HG03060 (cell line): ENCODE data around the gene ZNF335.
A peak's percentile ranks its signal among the peaks of the same experiment; 100 is the strongest.

ENCODE experiments used
- ATAC-seq: cut with Tn5 transposase; IDR thresholded peaks from one replicate; pipeline ENCODE4 v1.9.1; 2021; ENCODE audit warnings: low read depth, moderate number of reproducible peaks; ENCODE audit not compliant: unreplicated experiment

Gene ZNF335

DNA sequence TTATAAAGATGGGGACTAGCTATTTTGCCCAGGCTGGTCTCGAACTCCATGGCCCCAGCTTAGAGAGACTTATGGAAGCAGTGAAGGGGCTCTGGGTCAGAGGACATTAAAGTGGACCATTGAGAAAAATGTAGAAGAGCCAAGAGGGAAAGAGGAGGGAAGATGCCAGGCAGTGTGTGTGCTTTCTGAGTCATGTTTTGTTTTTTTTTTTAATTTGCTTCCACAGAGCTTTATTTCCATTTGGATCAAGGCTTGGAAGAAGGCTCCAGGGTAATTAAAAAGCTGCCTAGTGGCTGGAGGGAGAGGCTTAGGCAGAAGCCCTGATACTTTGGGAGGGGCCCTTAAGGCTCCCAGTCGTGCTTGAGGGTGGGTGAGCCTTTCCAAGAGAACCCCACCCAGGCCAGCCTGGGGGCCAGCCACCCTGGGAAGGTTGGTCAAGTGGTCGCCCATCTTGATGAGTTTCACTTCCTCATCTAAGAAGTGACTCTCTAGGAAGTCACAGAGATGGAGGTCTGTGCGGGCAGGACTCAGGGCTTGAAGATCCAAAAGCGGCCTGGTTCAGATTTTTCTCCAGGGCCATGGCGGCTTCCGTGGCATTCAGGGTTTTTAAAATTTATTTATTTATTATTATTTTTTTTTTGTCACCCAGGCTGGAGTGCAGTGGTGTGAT is 3.0 kb upstream of the ZNF335 start:
- ATAC-seq: no peak

DNA sequence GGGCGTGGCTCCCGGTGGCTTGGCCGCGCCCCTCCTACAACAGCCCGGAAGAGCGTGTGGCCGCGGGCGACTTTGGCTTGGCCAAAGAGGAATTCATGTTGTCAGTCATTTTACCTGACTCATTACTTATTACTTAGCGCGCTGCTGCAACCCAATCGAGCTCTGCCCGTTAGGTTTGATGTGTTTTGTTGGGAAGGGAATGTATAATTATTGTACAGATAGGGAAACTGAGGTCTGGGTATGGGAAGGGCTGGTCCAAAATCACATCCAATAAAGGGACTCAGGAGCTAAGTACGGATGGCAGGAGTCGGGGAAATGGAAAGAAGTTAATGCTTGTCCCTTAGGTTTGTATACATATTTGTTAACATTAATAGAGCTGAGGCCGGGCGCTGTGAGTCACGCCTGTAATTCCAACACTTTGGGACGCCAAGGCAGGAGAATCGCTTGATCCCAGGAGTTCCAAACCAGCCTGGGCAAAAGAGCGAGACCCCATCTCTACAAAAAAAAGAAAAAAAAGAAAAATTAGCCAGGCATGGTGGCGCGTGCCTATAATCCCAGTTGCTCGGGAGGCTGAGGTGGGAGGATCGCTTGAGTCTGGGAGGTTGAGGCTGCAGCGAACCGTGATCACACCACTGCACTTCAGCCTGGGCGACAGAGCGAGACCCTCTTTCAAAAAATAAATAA is 639 bp upstream of the ZNF335 start:
- ATAC-seq: no peak

DNA sequence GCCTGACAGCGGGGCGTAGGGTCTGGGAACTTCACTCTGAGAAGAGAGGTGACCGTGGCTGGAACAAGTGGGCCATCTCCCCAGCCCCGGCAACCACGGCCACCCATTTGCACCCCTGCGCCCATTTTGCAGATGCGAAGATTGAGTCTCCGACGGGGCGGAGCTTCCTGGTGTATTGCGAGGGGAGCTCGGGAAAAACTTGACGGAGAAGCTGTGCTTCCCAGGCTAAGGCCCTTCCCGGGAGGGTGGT is 653 bp downstream of the ZNF335 start:
- peak; percentile 19 for ATAC-seq

DNA sequence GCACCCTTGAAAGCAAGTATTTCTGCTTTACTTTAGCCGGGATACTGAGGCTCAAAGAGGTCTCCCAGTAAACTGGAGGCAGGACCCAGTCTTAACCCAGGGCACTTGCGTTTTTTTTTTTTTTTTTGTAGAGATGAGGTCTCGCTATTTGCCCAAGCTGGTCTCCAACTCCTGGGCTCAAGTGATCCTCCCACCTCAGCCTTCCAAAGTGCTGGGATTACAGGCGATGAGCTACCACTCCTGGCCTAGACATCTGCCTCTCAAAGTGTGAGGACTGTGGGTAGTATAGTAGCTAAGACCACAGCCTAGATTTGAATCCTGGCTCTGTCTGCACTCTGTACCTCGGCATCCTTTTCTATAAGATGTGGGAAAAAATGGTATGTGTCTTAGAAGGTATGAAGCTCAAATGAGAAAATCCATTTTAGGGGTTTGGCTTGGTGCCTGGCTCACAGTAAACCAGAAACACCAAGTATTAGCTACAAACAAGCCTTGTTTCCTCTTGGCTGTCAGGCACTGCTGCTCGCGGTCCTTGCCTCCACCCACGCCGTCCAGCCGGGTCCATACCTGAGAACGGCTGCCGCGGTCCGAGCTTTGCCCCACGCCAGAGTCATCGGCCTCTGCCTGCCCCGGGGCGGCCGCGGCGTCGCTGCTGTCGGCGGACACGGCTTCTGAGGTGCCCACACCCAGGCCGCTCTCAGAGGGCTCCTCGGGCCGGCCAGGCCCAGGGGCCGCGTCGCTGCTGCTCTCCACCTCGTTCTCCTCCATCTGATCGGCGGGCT is 1.2 kb downstream of the ZNF335 start:
- no peak for ATAC-seq

DNA sequence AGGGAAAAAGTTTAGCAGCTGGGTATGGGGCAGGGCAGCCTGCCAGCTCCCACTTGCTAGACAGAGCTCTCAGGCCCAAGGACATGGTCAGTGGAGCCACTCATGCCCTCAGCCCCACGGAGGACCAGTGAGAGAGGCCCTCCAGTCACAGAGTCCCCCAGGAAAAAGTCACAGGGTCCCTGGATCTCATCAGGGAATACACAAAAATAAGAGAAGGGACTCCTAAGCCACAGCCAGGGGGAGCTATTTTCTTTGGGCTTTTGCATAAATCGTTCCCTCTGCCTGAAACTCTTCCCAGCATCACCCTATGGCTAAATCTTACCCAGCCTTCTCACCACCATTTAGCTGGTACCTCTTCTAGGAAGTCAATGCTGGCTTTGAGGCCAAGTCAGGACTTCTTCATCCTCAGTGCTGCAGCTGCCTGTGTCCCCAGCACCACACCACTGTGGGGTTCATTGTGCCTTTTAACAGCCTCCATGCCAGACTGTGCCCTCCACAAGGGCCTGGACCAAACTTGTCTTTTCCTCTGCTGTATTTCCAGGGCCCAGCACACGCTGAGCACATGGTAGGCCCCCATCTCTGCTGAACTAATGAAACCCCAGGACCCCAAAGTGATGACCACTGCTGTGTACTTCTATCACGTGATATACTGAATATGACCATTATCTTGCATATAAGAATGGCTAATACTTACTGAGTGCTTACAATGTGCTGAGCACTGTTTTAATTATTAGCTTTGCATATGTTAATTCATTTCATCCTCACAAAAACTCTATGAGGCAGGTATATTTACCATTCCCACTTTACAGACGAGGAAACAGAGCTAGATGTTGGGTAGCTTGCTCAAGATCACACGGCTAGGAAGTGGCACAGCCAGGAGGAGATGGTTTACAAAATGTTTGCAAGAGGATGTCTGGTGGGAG is 2.0 kb downstream of the ZNF335 start:
- no peak for ATAC-seq

DNA sequence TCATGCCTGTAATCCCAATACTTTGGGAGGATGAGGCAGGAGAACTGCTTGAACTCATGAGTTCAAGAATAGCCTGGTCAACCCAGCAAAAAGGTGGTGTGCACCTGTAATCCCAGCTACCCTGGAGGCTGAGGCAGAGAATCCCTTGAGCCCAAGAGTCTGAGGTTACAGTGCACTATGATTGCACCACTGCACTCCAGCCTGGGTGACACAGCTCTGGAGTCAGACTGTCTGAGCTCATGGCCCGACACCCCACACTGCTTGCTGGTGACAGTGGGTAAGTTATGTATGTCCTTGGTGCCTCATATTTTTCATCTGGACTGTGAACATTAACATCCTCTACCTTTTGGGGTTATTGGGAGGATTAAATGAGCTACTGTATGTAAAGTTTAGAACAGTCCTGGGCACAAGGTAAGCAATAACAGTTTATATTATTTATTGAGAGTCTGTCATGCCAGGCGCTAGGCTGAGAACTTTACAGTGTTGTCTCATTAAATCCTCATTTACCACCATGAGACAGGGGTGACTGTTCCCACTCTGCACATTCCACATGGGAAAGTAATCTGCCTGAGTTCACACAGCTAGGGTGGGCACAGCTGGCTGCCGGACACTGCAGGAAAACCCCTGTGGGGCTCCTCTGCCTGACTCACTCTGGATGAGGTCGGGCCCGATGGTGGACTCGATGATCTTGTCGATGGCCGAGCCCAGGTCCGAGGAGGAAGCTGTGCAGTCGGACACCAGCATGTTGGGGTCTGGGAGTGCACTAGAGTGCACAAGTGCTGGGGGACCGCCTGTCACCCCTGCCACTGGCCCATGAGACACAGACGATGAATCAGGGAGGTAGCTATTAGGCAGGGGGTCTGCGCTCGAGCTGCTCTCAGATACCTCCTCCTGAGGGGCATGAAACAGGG is 2.9 kb downstream of the ZNF335 start:
- ATAC-seq: no peak

DNA sequence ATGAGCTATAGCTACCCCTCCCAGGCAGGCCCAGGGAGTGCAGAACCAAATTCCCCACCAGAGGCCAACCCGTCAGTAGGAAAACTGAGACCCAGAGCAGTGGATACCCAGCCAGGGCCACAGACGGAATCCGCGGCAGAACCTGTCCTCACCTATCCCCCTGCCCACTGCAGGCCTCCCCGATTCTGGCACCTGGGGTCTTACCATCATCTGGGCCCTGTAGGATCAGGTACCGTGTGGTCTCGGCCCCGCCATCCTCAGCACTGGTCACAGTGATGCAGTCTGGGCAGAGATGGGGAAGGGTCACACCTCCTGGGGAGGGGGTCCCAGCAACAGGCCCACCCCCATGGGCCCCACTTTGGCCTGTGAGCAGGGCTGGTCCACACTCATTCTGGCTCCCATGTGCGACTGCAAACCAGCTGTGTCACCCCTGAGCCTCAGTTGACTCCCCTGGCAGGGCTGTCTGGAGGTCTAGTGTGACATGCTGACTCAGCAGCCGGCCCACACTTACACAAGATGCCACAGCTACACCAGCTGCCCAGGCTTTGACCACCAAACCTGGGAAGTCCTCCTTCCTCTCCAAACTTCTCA is 3.8 kb downstream of the ZNF335 start:
- ATAC-seq: no peak

DNA sequence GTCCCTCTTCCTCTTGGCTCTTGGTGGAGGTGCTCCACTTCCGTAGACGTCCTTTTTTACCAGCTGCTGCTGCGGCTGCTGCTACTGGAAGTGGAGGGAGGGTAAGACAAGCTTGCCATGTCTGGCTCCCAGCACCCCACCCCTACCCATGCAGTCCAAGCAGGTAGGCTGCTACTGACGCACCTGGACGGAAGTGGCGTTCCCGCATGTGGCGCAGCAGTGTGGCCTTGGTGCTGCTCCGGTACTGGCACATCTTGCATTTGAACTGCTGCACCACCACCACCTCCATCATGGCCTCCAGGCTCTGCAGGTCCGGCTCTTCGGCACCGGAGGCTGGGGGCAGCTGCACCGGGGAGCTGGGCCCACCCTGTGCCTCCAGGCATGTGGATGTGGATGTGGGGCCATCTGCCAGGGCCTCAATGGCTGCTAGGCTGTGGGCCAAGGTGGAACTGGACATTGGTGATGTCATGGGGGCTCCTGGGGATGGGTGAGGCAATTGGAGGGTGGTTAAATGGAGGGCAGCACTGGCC is 4.4 kb downstream of the ZNF335 start:
- ATAC-seq: no peak

DNA sequence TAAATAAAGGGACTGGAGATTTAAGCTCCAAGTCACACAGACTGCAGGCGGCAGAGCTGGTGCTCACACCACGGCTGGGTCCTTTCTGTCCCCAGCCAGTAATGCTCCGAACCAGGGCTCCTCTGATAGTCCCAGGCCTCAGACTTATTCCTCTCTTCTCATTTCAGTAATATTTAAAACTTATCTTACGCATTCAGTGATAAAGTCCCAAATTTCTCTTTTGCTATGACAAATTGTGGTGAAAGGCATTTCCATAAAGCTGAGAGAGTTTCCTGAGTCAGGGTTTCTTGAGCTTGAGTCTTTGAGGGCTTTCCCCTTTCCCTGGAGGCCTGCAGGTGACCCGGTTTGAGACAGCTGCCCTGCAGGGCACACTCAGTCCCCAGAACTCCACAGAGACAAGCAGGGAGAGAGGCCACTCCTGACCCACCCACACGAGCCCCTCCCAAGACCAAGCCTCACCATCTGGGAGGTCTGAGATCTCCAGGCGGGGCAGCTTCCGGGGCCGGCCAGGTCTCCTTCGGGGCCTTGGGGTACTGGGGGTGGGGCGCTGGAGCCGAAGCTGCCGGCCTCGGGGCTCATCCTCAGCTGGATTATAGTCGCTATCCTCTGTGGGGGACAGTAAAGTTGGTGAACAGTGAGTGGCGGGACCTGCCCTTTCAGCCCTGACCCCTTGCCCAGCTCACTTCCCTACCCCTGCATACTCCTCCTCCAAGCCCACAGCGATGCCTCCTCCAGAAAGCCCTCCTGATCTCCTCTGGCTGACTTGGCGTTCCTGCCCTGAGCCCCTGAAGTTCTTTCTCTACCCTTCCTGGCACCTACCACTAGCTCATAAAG is 6.6 kb downstream of the ZNF335 start:
- ATAC-seq: no peak

DNA sequence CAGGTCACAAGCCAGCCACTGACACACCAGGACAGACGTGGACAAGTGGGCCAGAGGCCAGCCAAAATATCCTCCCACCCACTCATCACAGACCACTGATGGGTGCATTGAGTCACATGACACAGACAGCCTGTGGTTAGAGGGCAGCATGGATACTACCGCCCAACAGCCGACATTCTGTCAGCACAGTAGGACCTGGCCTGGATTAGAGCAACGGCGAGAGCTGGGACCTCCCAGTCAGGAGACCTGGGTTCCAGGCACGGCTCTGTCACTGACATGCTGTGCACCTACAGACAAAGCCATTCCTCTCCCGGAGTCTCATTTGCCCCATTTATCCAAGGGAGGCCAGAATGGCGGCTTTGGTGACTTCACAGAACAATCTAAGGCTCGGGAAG is 8.0 kb downstream of the ZNF335 start:
- no peak for ATAC-seq

DNA sequence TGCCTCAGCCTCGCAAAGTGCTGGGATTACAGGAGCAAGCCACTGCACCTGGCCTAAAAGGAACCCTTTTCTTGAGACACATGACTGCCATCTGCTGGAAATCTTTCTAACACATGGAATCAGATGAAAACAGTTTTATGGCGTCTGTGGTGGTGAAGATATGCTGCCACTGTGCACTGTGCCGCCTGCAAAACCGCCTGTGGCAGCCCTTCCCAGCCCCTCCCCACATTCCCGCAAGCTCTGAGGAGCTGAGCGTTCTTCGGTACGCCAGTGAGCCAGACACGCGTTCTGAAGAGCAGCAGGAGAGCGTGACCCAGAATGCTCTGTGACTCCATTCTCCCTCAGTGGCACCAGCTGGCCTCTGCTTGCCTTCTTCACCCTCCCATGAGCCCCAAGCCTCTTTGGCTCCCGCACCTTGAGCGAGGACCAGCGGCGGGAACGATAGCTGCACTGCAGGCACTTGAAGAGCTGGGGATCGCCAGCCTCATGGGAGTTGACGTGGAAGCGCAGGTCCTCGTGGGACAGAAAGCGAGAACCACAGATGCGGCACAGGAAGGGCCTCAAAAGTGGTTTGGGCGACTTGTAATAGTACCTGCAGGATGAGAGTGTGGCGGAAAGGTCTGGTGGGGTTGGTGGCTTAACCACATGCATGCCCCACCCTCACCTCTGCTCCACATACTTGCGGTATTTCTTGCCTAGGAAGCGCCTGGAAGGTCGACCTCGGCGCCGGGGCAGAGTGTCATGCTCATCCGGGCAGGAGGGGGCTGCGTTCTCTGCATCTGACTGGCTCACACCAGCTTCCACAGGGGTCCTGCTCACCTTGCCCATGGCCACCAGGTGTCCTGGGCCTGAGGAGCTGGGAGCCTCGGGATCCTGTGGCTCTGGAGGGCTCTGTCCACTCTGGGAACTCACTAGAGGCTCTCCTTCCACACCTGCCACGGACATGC is 8.7 kb downstream of the ZNF335 start:
- ATAC-seq: no peak

DNA sequence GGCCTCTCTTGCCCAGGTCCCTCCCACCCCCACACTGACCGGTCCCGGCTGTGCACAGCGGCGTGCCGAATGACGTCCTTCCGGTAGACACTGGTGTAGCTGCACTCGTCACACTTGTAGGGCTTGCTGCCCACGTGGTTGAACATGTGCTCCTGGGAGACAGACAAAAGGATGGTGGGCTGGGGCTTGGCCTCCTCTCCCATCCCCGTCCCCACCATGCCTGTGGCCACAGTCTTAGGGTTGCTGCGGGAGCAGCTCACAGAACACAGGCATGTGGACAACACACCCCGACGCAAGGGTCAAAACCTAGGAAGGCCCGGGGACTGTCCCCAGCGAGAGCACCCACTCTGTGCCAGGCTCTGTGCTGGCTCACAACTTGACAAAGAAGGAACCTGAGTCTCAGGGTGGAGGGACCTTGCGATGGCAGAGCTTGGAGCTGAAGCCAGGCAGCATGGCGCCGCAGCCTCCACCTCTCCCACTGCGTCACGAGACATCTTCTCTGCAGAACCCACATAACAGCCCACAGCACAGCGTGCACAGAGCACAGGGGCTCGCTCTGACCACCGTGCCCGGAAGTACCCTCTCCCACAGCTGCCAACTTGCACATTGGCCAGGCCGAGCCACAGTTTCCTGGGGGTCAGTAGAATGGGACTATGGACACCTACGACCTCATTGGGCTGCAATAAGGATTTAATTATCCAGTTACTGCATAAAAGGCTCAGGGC is 9.8 kb downstream of the ZNF335 start:
- no peak for ATAC-seq

DNA sequence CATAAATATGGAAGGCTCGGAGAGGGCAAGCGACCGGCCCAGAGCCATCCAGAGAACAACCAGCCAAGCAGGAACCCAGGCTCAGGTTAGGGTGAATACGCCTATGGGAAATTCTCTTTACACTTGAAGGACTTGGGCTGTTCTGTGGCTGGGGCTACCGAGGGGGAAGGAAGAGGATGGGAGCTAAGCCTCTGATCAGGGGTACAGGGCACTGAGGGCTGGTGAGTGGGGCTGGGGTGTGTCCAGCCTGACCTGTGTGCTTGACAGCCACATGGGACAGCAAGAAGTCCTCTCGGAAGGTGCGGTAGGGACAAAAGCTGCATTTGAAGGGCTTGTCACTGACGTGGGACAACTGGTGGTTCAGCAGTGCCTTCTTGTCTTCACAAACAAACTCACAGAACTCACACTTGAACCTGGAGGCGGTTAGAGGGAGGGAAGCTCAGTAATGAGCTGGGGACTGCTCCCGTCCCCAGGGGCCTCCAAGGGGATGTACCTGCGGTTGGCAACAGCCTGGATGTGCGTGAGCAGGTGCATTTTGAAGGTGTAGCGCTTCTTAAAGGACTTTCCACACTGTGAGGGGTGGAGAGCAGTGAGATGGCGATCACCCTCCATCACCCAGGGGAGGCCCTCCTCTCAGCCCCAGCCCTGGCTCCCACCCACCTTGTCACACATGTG is 11.9 kb downstream of the ZNF335 start:
- no peak for ATAC-seq

DNA sequence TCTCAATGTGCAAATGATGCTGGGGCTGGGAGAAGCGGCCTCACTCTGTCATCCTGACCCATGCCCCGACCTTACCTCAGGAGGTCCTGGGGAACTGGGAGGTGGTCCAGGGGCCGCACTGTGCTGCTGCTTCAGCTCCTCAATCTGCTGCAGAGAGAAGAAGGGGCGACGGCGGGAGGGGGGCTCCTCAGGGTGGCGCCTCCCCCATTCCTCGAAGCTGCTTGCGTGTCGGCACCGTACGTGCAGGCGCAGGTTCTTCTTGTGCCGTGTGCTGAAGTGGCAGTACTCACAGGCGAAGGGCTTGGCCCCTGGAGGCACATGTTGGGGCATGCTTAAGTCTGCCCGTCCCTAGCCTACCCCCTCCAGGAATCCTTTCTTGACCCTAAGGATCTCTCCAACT is 12.9 kb downstream of the ZNF335 start:
- ATAC-seq: no peak

DNA sequence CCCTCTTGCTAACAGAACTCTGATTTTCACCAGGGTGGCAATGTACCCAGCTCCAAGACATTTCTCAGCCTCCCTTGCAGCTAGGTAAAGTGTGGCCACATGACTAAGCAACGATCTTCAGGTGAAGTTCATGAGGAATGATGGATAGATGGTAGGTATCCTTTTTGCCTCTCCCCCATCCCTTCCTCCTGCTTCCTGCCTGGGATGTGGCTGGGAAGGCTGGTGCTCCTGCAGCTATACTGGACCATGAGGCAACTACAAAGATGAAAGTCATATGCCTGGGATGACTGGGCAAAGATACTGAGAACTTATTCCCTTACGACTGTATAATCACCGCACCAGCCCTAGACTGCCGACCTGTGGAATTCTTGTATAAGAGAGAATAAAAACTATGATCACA is 13.4 kb downstream of the ZNF335 start:
- ATAC-seq: no peak
